H1 (cell line): ENCODE data around the gene CXCL3. TPM values are rescaled to one million over a fixed set of nuclear protein-coding genes. Genes with fewer than 3 reads are reported as not detected.

Experiments
- CTCF ChIA-PET: fragments of 300-600 bp; sonication (Branson Sonifier 250); formaldehyde crosslinking; loops from one replicate; lab custom pipeline; 2021; ENCODE audit not compliant: partially characterized antibody; lab: Charles Lee
- POLR2A ChIA-PET: fragments of 300-600 bp; sonication (Branson Sonifier 250); formaldehyde crosslinking; loops from one replicate; lab custom pipeline; 2021; ENCODE audit warnings: inconsistent platforms; ENCODE audit not compliant: partially characterized antibody; lab: Charles Lee
- DNase-seq, 2 experiments: peaks; one replicate each; pipeline versions ENCODE4 v3.0.0 to v3.0.0-alpha.2; 2010 to 2022; ENCODE audit warnings: low spot score in 2 of 2, low read depth in 1 of 2, mixed read lengths in 1 of 2
- FAIRE-seq: peaks from 2 replicates; lab custom pipeline; 2011; peaks lifted over from hg19 to GRCh38; lab: Jason Lieb, UNC
- H2AFZ ChIP-seq: 2 replicates; pipeline ENCODE4 v1.8.1; 2012; ENCODE audit warnings: low read length, inconsistent platforms
- H2AK5ac ChIP-seq: 2 replicates; pipeline ENCODE4 v1.6.1; 2013; ENCODE audit warnings: low read depth, low read length
- H2BK120ac ChIP-seq: replicated peaks from 2 replicates; pipeline ENCODE3; 2013; ENCODE audit warnings: low read depth, low read length, inconsistent platforms
- H2BK12ac ChIP-seq: 2 replicates; pipeline ENCODE4 v1.6.1; 2013; ENCODE audit warnings: low read depth, low read length
- H2BK15ac ChIP-seq: 2 replicates; pipeline ENCODE4 v1.6.1; 2013; ENCODE audit warnings: low read length
- H2BK20ac ChIP-seq: 2 replicates; pipeline ENCODE4 v1.6.1; 2013; ENCODE audit warnings: low read length
- H2BK5ac ChIP-seq: 2 replicates; pipeline ENCODE4 v1.6.1; 2013; ENCODE audit warnings: low read depth, low read length
- H3K14ac ChIP-seq: 2 replicates; pipeline ENCODE4 v1.6.1; 2013; ENCODE audit warnings: inconsistent platforms; ENCODE audit not compliant: insufficient read length
- H3K18ac ChIP-seq: 2 replicates; pipeline ENCODE4 v1.6.1; 2013; ENCODE audit warnings: low read length; ENCODE audit errors: extremely low read depth
- H3K23ac ChIP-seq: 2 replicates; pipeline ENCODE4 v1.6.1; 2013; ENCODE audit warnings: inconsistent platforms; ENCODE audit not compliant: insufficient read length
- H3K23me2 ChIP-seq: 2 replicates; pipeline ENCODE4 v1.6.1; 2013; ENCODE audit warnings: low read depth, low read length
- H3K27ac ChIP-seq: 2 replicates; pipeline ENCODE4 v1.6.1; 2011; ENCODE audit warnings: low read depth, low read length, inconsistent platforms
- H3K27me3 ChIP-seq, 4 experiments: replicated peaks in 1 of 4; 1 replicate in 1 of 4; 2 replicates in 3 of 4; pipeline versions ENCODE4 v1.6.1 to v1.8.1; 2011 to 2013; ENCODE audit warnings: low read length in 3 of 4, mild to moderate bottlenecking in 3 of 4, inconsistent platforms in 2 of 4, mixed read lengths in 2 of 4, moderate library complexity in 1 of 4; ENCODE audit not compliant: control insufficient read depth in 3 of 4, insufficient read depth in 3 of 4; ENCODE audit errors: extremely low read depth in 1 of 4
- H3K36me3 ChIP-seq, 4 experiments: 2 replicates each; pipeline versions ENCODE4 v1.6.1 to v1.8.1; 2011 to 2013; ENCODE audit warnings: mild to moderate bottlenecking in 4 of 4, low read length in 3 of 4, moderate library complexity in 2 of 4, control low read depth in 1 of 4, inconsistent platforms in 1 of 4; ENCODE audit not compliant: insufficient read depth in 4 of 4, control insufficient read depth in 2 of 4
- H3K4ac ChIP-seq: replicated peaks from 2 replicates; pipeline ENCODE3; 2013; ENCODE audit warnings: low read length, low read depth, mixed read lengths, inconsistent platforms; ENCODE audit not compliant: insufficient read length
- H3K4me1 ChIP-seq, 4 experiments: replicated peaks in 1 of 4; 1 replicate in 1 of 4; 2 replicates in 3 of 4; pipeline versions ENCODE4 v1.6.1 to v1.8.1; 2011 to 2013; ENCODE audit warnings: low read length in 3 of 4, inconsistent platforms in 2 of 4, mixed read lengths in 1 of 4; ENCODE audit not compliant: insufficient read depth in 4 of 4, control insufficient read depth in 3 of 4
- H3K4me2 ChIP-seq, 2 experiments: 2 replicates each; pipeline versions ENCODE4 v1.6.1 to v1.8.1; 2011 to 2013; ENCODE audit warnings: low read depth in 2 of 2, low read length in 2 of 2, control low read depth in 1 of 2, inconsistent platforms in 1 of 2, mild to moderate bottlenecking in 1 of 2; ENCODE audit not compliant: insufficient read depth in 1 of 2
- H3K4me3 ChIP-seq, 4 experiments: fragments of 200-600, 300-600 bp in 1 of 4; sonication (generic), shearing (Covaris generic), sonication (Bioruptor Twin) in 1 of 4; 2 replicates each; pipeline versions ENCODE4 v1.5.1 to v1.8.1; 2011 to 2016; ENCODE audit warnings: low read length in 4 of 4, low read depth in 3 of 4, control low read depth in 2 of 4, inconsistent platforms in 2 of 4, mild to moderate bottlenecking in 2 of 4, mixed read lengths in 1 of 4, moderate library complexity in 1 of 4; ENCODE audit not compliant: insufficient read depth in 2 of 4; ENCODE audit errors: extremely low read depth in 1 of 4
- H3K56ac ChIP-seq: replicated peaks from 2 replicates; pipeline ENCODE3; 2013; ENCODE audit warnings: low read depth, mild to moderate bottlenecking, mixed read lengths, low read length, inconsistent platforms; ENCODE audit not compliant: insufficient read length
- H3K79me1 ChIP-seq: 2 replicates; pipeline ENCODE4 v1.6.1; 2013; ENCODE audit warnings: low read depth, low read length, control low read depth
- H3K79me2 ChIP-seq, 2 experiments: 2 replicates each; pipeline versions ENCODE4 v1.6.1 to v1.8.1; 2012 to 2013; ENCODE audit warnings: low read length in 2 of 2, mild to moderate bottlenecking in 2 of 2, inconsistent platforms in 1 of 2; ENCODE audit not compliant: insufficient read depth in 2 of 2, control insufficient read depth in 1 of 2
- H3K9ac ChIP-seq, 4 experiments: replicated peaks in 1 of 4; 1 replicate in 1 of 4; 2 replicates in 3 of 4; pipeline versions ENCODE4 v1.6.1 to v1.8.1; 2011 to 2013; ENCODE audit warnings: low read depth in 3 of 4, low read length in 3 of 4, control low read depth in 2 of 4, mild to moderate bottlenecking in 2 of 4, moderate library complexity in 2 of 4, inconsistent platforms in 1 of 4; ENCODE audit errors: extremely low read depth in 1 of 4
- H3K9me3 ChIP-seq, 2 experiments: 2 replicates each; pipeline versions ENCODE4 v1.6.1 to v1.8.1; 2012 to 2013; ENCODE audit warnings: mild to moderate bottlenecking in 2 of 2, moderate library complexity in 2 of 2, control low read depth in 1 of 2, inconsistent platforms in 1 of 2, low read depth in 1 of 2, low read length in 1 of 2, mixed read lengths in 1 of 2; ENCODE audit not compliant: insufficient read depth in 2 of 2
- H4K20me1 ChIP-seq, 2 experiments: replicated peaks in 1 of 2; 2 replicates each; pipeline versions ENCODE3 to v1.8.1; 2011 to 2013; ENCODE audit warnings: inconsistent platforms in 2 of 2, low read length in 2 of 2, mild to moderate bottlenecking in 1 of 2; ENCODE audit not compliant: insufficient read depth in 2 of 2, control insufficient read depth in 1 of 2
- H4K5ac ChIP-seq: 2 replicates; pipeline ENCODE4 v1.6.1; 2013; ENCODE audit warnings: low read length, low read depth, mixed read lengths, inconsistent platforms; ENCODE audit not compliant: insufficient read length
- H4K8ac ChIP-seq: 2 replicates; pipeline ENCODE4 v1.8.0; 2013; ENCODE audit warnings: mild to moderate bottlenecking, moderate library complexity, low read length, inconsistent platforms; ENCODE audit not compliant: insufficient read depth; ENCODE audit errors: extremely low read depth
- H4K91ac ChIP-seq: replicated peaks from 2 replicates; pipeline ENCODE3; 2013; ENCODE audit warnings: low read length, mixed read lengths, inconsistent platforms; ENCODE audit not compliant: insufficient read length
- ASH2L ChIP-seq: fragments of 200-600, 300-600 bp; sonication (generic); IDR thresholded peaks from one replicate; pipeline ENCODE4 v1.7.1; 2017; ENCODE audit warnings: low read length
- EGR1 ChIP-seq: IDR thresholded peaks from 2 replicates; pipeline ENCODE4 v1.6.1; 2011; ENCODE audit warnings: low read depth, low read length, borderline replicate concordance
- NRF1 ChIP-seq: IDR thresholded peaks from 2 replicates; pipeline ENCODE4 v1.6.1; 2011; ENCODE audit warnings: mild to moderate bottlenecking, low read depth, low read length, improper control_type of control experiment
- RBBP5 ChIP-seq: IDR thresholded peaks from 2 replicates; pipeline ENCODE4 v1.7.1; 2012; ENCODE audit warnings: low read depth, mild to moderate bottlenecking, inconsistent platforms, low read length, moderate library complexity, borderline replicate concordance
- SIRT6 ChIP-seq: IDR thresholded peaks from one replicate; pipeline ENCODE4 v1.7.1; 2012; ENCODE audit warnings: low read length, inconsistent platforms
- SP4 ChIP-seq: IDR thresholded peaks from 2 replicates; pipeline ENCODE4 v1.6.1; 2012; ENCODE audit warnings: low read length, inconsistent platforms
- SRF ChIP-seq: IDR thresholded peaks from 2 replicates; pipeline ENCODE4 v1.6.1; 2011; ENCODE audit warnings: mild to moderate bottlenecking, low read depth, low read length, moderate library complexity
- SUZ12 ChIP-seq: fragments of 200-600 bp; sonication (generic); IDR thresholded peaks from 2 replicates; pipeline ENCODE4 v1.6.1; 2012; ENCODE audit warnings: mild to moderate bottlenecking, inconsistent platforms, low read length, moderate library complexity, mixed read lengths
- TBP ChIP-seq: IDR thresholded peaks from 2 replicates; pipeline ENCODE4 v1.6.1; 2011; ENCODE audit warnings: low read depth, low read length, improper control_type of control experiment
- WGBS, 2 experiments: shearing (Covaris generic) in 1 of 2; methylation state at CpG; one replicate each; pipeline versions ENCODE4 v1.1.6 to v1.1.7; 2013 to 2015; ENCODE audit warnings: low lambda C conversion rate in 2 of 2, mixed read lengths in 2 of 2, inconsistent platforms in 1 of 2, low coverage in 1 of 2, missing lambda C conversion rate in 1 of 2; ENCODE audit not compliant: insufficient replicate concordance in 2 of 2, insufficient coverage in 1 of 2, insufficient read length in 1 of 2; ENCODE audit errors: extremely low coverage in 1 of 2, missing lambda C conversion rate in 1 of 2; 5-methylcytosine and 5-hydroxymethylcytosine counted together
- polyA plus RNA-seq, 7 experiments: library from polyadenylated mRNA; depleted of rRNA in 3 of 7; stranded (reverse) in 5 of 7; unstranded in 2 of 7; fragments of >200 nt in 5 of 7; fragments of 200-250 nt in 2 of 7; gene quantifications; 1 replicate in 5 of 7; 2 replicates in 1 of 7; 4 replicates in 1 of 7; pipeline versions ENCODE4 v1.2.1 to v1.2.3, GENCODE V29; 2011 to 2013; ENCODE audit warnings: missing spikeins in 2 of 7, mixed read lengths in 2 of 7
- total RNA-seq: library from RNA; stranded (reverse); fragmentation: NEBNext Ultra II Directional; extraction: Animal tissue kit (Norgen Biotek cat#: 25700); gene quantifications from 2 replicates; pipeline ENCODE4 v1.2.1, GENCODE V29; 2021
- TF ChIP-seq, protein P1 (sequence below): IDR thresholded peaks from 2 replicates; pipeline ENCODE4 v1.6.1; 2011; ENCODE audit warnings: low read length, improper control_type of control experiment

CXCL3 gene
- total and polyA plus RNA-seq, 2 of the 8 experiments (the other 6 are each of a cell fraction or from before 2014, with no cell fraction given), result 3.1 to 5.2 TPM

DNA sequence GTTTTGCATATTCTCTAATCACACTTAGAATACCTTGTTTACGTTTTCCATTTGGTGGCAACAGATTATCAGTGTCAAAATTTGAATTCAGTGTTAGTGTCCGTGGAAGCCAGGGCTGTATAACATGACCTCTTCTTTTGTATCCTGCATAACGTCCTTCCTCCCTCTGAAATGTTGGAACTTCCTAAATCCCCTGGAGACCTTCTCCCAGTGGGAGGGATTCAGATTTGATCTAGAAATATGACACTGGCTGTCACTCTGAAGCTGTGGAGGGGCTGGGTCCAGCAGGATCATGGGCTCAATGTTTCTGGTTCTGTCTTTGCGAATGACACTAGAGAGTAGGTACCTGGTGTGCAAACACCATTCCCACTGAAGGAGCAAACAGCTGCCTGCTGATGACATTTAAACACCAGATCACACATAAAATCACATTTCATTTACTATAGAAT is 850 bp upstream of the CXCL3 start:
- no peak overlapping the region for H3K4ac ChIP-seq
- no peaks in the 10 kb centered on the region for H4K20me1 ChIP-seq
- no peak overlapping the region for H2BK120ac ChIP-seq
- H3K36me3 ChIP-seq, result no peaks in the 10 kb centered on the region; a peak in 1 of 8 replicates
- ChIA-PET CTCF (interaction anchor here (0.7 to 4.3 kb wide), 12 partner anchors 11 to 175 kb away, joined by 3 to 18 read pairs (median 5); partner anchors contain the start of genes CXCL2 and CXCL5), POLR2A (interaction anchor here (1.2 to 4.7 kb wide), 7 partner anchors 11 to 203 kb away, joined by 3 to 17 read pairs (median 5); partner anchors contain the start of genes CXCL5 and CXCL6)
- H2BK15ac ChIP-seq, result no peak overlapping the region
- H2BK5ac ChIP-seq, result no peak overlapping the region
- FAIRE-seq (peak; percentile 13), DNase-seq (no peak)
- H4K5ac ChIP-seq, result no peak overlapping the region
- H3K23me2 ChIP-seq, result peaks cover 2% of the 10 kb centered on the region; the same call in 1 of the 2 replicates
- H3K18ac ChIP-seq, result no peak overlapping the region
- H2AFZ ChIP-seq, result peak overlapping the region; percentile 95
- no peaks in the 10 kb centered on the region for H3K79me2 ChIP-seq
- H3K4me2 ChIP-seq, result peak overlapping the region; percentile 64 to 80
- peak overlapping the region in 2 of 4 experiments; percentile 45 to 62; a peak in 3 of 7 replicates for H3K9ac ChIP-seq
- WGBS, 2 experiments, result 52% methylated on average over 4 of the region's 4 CpGs; no CpG with 5 or more reads in 1 of the 2 experiments
- no peak overlapping the region for H4K91ac ChIP-seq
- H4K8ac ChIP-seq, result no peak overlapping the region
- no peak overlapping the region for H3K27ac ChIP-seq
- no peak overlapping the region for H2AK5ac ChIP-seq
- H3K56ac ChIP-seq, result no peak overlapping the region
- H3K14ac ChIP-seq, result no peak overlapping the region
- no peaks in the 10 kb centered on the region for H3K27me3 ChIP-seq
- H3K9me3 ChIP-seq, result no peaks in the 10 kb centered on the region
- no peak overlapping the region for H3K23ac ChIP-seq
- peaks cover 1 to 14% (median 4%) of the 10 kb centered on the region in 4 experiments; a peak in 4 of 7 replicates for H3K4me1 ChIP-seq
- peak overlapping the region; percentile 61 to 92 (median 73); a peak in 7 of 8 replicates for H3K4me3 ChIP-seq
- TF ChIP-seq SP4 (no peak), RBBP5 (no peak), SRF (no peak), TBP (no peak), SIRT6 (no peak), ASH2L (no peak), NRF1 (no peak), SUZ12 (no peak), EGR1 (no peak)
- TF ChIP-seq, protein P1, sequence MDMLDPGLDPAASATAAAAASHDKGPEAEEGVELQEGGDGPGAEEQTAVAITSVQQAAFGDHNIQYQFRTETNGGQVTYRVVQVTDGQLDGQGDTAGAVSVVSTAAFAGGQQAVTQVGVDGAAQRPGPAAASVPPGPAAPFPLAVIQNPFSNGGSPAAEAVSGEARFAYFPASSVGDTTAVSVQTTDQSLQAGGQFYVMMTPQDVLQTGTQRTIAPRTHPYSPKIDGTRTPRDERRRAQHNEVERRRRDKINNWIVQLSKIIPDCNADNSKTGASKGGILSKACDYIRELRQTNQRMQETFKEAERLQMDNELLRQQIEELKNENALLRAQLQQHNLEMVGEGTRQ, result no peak
- H3K79me1 ChIP-seq, result no peaks in the 10 kb centered on the region
- H2BK20ac ChIP-seq, result no peak overlapping the region
- H2BK12ac ChIP-seq, result no peak overlapping the region
